HG03139 (cell line): ENCODE results near the gene RBM42.
"Not testable (repeated sequence)": the region's sequence is repeated elsewhere in the genome, so short reads cannot be mapped to it uniquely, and the experiment has no call there.

ENCODE experiments used
- ATAC-seq: cut with Tn5 transposase; IDR thresholded peaks from one replicate; pipeline ENCODE4 v1.9.1; 2021; ENCODE audit not compliant: unreplicated experiment

RBM42 gene, protein sequence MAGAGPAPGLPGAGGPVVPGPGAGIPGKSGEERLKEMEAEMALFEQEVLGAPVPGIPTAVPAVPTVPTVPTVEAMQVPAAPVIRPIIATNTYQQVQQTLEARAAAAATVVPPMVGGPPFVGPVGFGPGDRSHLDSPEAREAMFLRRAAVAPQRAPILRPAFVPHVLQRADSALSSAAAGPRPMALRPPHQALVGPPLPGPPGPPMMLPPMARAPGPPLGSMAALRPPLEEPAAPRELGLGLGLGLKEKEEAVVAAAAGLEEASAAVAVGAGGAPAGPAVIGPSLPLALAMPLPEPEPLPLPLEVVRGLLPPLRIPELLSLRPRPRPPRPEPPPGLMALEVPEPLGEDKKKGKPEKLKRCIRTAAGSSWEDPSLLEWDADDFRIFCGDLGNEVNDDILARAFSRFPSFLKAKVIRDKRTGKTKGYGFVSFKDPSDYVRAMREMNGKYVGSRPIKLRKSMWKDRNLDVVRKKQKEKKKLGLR

DNA sequence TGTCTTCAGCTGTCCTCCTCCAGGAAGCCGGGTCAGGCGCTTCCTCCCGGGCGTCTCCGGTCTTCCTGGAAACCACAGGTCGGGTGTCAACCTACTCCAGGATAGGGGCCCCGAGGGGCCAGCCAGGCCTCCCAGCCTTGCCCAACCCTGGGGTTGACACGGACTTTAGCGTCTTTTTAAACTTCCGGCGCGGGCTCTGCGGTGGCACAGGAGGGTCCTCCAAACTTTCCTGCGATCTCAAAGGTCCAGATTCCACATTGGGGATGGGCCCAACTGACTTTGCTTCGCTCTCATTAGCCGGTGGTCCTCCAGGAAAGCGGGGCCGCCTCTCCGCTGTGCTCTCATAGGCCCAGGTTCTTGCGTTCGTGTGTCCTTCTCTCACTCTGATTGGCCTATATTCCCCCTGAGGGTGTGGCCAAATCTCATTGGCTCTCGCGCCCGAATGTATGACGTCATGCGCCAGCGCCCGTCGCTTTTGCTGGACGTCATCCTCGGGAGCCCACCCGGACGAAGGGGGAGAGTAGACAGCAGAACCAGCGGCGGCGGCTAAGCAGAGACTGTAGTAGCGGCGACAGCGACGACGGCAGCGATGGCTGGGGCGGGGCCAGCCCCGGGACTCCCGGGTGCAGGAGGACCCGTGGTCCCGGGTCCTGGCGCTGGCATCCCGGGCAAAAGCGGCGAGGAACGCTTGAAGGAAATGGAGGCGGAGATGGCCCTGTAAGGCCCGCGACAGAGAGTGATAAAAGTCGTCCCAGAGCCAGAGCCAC lies at the start of gene RBM42:
Gene RBM42, plus strand, starts transcription at position 472 of the 767 bp plus-strand sequence. Its CDS starts 118 bp downstream, at position 590.
- peak; percentile 93 for ATAC-seq

DNA sequence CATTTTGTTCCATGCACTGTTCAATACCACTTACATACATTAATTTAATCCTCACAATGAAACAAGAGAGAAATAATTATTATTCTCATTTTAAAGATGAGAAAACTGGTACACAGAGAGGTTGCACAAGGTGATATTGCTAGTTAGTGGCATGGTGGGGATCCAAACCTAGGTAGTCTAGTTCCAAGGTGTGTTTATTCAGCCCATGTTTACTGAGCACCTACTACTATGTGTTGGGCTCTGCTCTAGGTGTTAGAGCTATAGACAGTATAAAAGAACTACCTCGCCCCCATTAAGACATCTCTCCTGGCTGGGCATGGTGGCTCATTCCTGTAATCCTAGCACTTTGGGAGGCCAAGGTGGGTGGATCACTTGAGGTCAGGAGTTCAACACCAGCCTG lies 46.1 kb upstream of the RBM42 start:
- ATAC-seq = no peak

DNA sequence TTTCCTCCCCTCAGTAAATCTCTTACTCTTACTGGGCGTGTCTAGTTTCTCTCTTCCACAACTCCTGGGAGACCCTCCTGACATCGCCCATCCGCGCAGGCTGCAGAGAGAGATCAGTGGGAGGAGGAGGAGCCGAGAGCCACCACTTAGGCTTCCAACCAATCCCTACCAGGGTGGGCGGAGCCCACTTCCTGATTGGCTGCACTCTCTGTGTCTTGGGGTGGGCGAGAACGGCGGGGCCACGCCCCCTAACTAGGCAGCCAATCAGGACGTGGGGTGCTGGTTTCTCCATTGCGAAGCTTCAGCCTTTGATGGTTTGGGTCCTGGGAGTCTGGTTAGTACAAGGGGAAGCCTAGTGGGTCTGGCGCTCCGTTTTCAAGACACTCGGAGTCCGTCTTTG lies 43.0 kb upstream of the RBM42 start, which contains the start of gene PMIS2:
Gene PMIS2, plus strand, starts transcription at position 326 of the 400 bp plus-strand sequence. CDS start 87 bp downstream, outside the sequence.
- ATAC-seq = no peak

- ATAC-seq = no peak
Measured at GRCh38 chr19:35587321-35587720, 41.5 kb upstream of the RBM42 start.

- no peak for ATAC-seq
Measured at GRCh38 chr19:35590875-35591274, 38.0 kb upstream of the RBM42 start.

DNA sequence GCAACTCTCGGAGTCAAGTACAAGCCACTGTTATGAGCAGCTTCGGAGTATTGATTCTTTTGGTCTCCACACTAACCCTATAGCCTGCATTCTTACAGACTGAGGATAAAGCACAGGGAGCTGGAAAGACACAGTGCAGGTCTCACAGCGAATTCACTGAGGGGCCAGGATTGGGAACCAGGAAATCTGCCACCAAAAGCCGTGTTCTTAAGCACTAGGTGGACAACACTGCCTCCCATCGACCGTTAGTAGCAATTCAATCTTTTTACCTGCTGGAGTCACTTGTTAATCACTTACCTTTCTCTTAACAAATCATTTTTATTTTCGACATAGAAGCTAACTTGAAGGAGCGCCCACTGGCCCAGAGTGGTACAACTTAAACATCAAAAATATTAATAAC lies 36.6 kb upstream of the RBM42 start:
- ATAC-seq = no peak

- ATAC-seq = not testable (repeated sequence)
Measured at GRCh38 chr19:35595026-35595425, 33.8 kb upstream of the RBM42 start.

GRCh38 chr19:35595928-35596327 lies 32.9 kb upstream of the RBM42 start:
- ATAC-seq = no peak

GRCh38 chr19:35596366-35596999 lies 32.4 kb upstream of the RBM42 start:
- ATAC-seq = no peak

GRCh38 chr19:35601971-35602370 lies 26.9 kb upstream of the RBM42 start:
- ATAC-seq = no peak

- not testable (repeated sequence) for ATAC-seq
Measured at GRCh38 chr19:35604436-35604835, 24.4 kb upstream of the RBM42 start.

GRCh38 chr19:35607170-35607569 lies 21.7 kb upstream of the RBM42 start:
- ATAC-seq = not testable (repeated sequence)

GRCh38 chr19:35607661-35608060 lies 21.2 kb upstream of the RBM42 start:
- no peak for ATAC-seq

DNA sequence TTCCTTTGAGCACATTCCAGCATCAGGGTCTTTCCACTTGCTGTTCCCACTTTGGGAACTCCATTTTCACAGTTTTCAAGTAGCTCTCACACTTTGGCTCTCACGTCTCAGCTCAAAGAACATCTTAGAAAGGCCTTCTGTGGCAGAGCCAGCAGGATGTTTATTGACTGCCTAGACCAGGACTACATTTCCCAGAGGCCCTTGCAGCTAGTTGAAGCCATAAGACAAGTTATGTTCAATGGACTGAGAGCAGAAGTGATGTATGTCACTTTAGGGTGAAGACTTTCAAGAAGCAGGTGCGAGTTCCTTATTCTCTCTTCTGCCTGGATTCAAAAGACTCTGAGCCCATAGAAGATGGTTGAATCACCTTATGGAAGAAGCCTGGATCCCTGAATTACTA lies 20.6 kb upstream of the RBM42 start:
- no peak for ATAC-seq

GRCh38 chr19:35609851-35610353 lies 18.9 kb upstream of the RBM42 start:
- no peak for ATAC-seq

DNA sequence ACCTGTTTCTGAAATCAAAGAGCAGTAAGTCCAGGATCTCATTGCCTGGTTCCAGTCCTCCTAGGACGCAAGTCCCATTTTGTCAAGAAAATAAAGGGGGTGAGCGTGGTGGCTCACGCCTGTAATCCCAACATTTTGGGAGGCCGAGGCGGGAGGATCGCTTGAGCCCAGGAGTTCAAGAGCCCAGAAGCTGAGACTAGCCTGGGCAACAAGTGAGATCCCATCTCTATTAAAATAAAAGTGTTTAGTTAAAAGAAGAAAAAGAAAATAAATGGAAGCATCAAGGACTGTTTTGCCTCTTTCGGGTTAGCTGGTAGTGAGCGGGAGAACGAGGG lies 16.6 kb upstream of the RBM42 start:
- ATAC-seq = no peak

- ATAC-seq = peak; percentile 56
Measured at GRCh38 chr19:35612559-35613321, 16.1 kb upstream of the RBM42 start, which contains the start of gene HAUS5. HAUS5 (plus strand) TSS chr19:35612735; CDS start chr19:35612795, 60 bp downstream.

- ATAC-seq = no peak
Measured at GRCh38 chr19:35613574-35613973, 15.3 kb upstream of the RBM42 start.

DNA sequence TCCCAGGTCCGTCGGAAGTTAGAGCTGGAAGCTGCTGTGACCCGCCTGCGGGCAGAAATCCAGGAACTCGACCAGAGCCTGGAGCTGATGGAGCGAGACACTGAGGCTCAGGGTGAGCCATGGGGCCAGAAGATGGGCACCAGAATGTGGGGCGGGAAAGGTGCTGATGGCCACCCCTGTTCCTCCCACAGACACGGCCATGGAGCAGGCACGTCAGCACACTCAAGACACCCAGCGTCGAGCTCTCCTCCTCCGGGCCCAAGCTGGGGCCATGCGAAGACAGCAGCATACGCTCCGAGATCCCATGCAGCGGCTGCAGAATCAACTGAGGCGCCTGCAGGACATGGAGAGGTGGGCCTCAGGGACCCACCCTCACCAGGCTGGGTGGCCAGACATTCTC lies 13.8 kb upstream of the RBM42 start:
- no peak for ATAC-seq

DNA sequence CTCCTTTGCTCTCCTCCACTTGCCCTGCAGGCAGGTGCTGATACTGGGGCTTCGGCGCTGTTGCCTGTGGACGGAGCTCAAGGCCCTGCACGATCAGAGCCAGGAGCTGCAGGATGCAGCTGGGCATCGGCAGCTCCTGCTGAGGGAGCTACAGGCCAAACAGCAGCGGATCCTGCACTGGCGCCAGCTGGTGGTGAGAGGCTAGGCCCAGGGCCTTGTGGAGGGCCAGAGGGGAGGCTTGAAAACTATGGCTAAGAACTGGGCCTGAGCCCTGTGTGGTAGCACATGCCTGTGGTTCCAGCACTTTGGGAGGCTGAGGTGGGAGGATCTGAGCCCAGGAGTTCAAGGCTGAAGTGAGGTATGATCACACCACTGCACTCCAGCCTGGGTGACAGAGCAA lies 10.0 kb upstream of the RBM42 start:
- ATAC-seq = no peak
